HepG2 (cell line): ENCODE measurements around the gene RPL41. TPM values are rescaled to one million over a fixed set of nuclear protein-coding genes. Genes with fewer than 3 reads are reported as not detected.
A peak's percentile ranks its signal among the peaks of the same experiment; 100 is the strongest.

Source experiments
- ATAC-seq: fragments of 200-7000 bp; cut with Tn5 transposase; 3 replicates; pipeline ENCODE4 v1.9.1; 2020; ENCODE audit warnings: mild to moderate bottlenecking, moderate library complexity
- BruUV-seq: library from RNA; stranded (reverse); fragments of 400-500 nt; replicated peaks from 2 replicates; lab custom pipeline; 2021; lab: Mats Ljungman, UMichigan
- CTCF ChIA-PET: fragments of 300-600 bp; formaldehyde crosslinking; extraction: SDS; loops from one replicate; lab custom pipeline; 2021; ENCODE audit warnings: low total read pairs, inconsistent platforms, low intra/inter-chr PET ratio; lab: Yijun Ruan, JAX
- POLR2A ChIA-PET: fragments of 350-600 bp; sonication (Branson Sonifier 250); formaldehyde crosslinking; loops from one replicate; lab custom pipeline; 2020; ENCODE audit warnings: antibody characterized with exemption, inconsistent platforms; lab: Yijun Ruan, JAX
- DNase-seq: peaks from one replicate; pipeline ENCODE4 v3.0.0-alpha.2; 2015; ENCODE audit warnings: low spot score
- FAIRE-seq: peaks from 3 replicates; lab custom pipeline; 2011; peaks lifted over from hg19 to GRCh38; lab: Jason Lieb, UNC
- H2AFZ ChIP-seq: one replicate; pipeline ENCODE4 v1.6.1; 2011; ENCODE audit warnings: low read length, inconsistent platforms
- H3K27ac ChIP-seq: fragments of 300-600 bp; 3 replicates; pipeline ENCODE4 v1.8.0; 2011; ENCODE audit warnings: mixed run types, mild to moderate bottlenecking, mixed read lengths, low read length, inconsistent platforms; ENCODE audit not compliant: insufficient read depth; ENCODE audit errors: extremely low read length
- H3K27me3 ChIP-seq, 2 experiments: fragments of 200-600 bp in 1 of 2; 2 replicates in 1 of 2; 3 replicates in 1 of 2; pipeline versions ENCODE4 v1.6.0 to v1.8.0; 2011; ENCODE audit warnings: low read length in 2 of 2, mild to moderate bottlenecking in 2 of 2, moderate library complexity in 2 of 2, inconsistent platforms in 1 of 2; ENCODE audit not compliant: insufficient read depth in 2 of 2, control insufficient read depth in 1 of 2
- H3K36me3 ChIP-seq, 2 experiments: fragments of 200-600 bp in 1 of 2; replicated peaks in 1 of 2; 2 replicates in 1 of 2; 3 replicates in 1 of 2; pipeline versions ENCODE4 v1.5.1 to v1.8.0; 2011; ENCODE audit warnings: low read length in 2 of 2, inconsistent platforms in 1 of 2; ENCODE audit not compliant: insufficient read depth in 2 of 2, control insufficient read depth in 1 of 2
- H3K4me1 ChIP-seq: 2 replicates; pipeline ENCODE4 v1.5.1; 2012; ENCODE audit warnings: low read length, inconsistent platforms; ENCODE audit not compliant: insufficient read depth
- H3K4me2 ChIP-seq: 2 replicates; pipeline ENCODE4 v1.6.0; 2011; ENCODE audit warnings: low read depth, low read length, inconsistent platforms
- H3K4me3 ChIP-seq, 3 experiments: fragments of 200-600 bp in 1 of 3; sonication (generic), shearing (Covaris generic) in 1 of 3; replicated peaks in 1 of 3; 2 replicates each; pipeline ENCODE4 v1.5.1; 2011 to 2016; ENCODE audit warnings: low read length in 3 of 3, inconsistent platforms in 2 of 3, low read depth in 2 of 3, mild to moderate bottlenecking in 2 of 3, control low read depth in 1 of 3, mixed read lengths in 1 of 3; ENCODE audit not compliant: insufficient read depth in 1 of 3
- H3K79me2 ChIP-seq: one replicate; pipeline ENCODE4 v1.6.1; 2011; ENCODE audit warnings: low read length, inconsistent platforms; ENCODE audit not compliant: insufficient read depth
- H3K9ac ChIP-seq: 2 replicates; pipeline ENCODE4 v1.6.0; 2011; ENCODE audit warnings: mild to moderate bottlenecking, low read depth, low read length, inconsistent platforms; ENCODE audit not compliant: insufficient read depth
- H3K9me3 ChIP-seq: 2 replicates; pipeline ENCODE4 v1.5.1; 2012; ENCODE audit warnings: mild to moderate bottlenecking, low read length
- H4K20me1 ChIP-seq: 2 replicates; pipeline ENCODE4 v1.6.0; 2011; ENCODE audit warnings: inconsistent platforms, mild to moderate bottlenecking, low read length, moderate library complexity; ENCODE audit not compliant: insufficient read depth
- AHDC1 ChIP-seq: sonication (generic); formaldehyde crosslinking; IDR thresholded peaks from 2 replicates; pipeline ENCODE4 v1.5.1; 2020; ENCODE audit warnings: mild to moderate bottlenecking, missing genetic modification reagents, borderline replicate concordance
- BCLAF1 ChIP-seq: fragments of 450-650 bp; IDR thresholded peaks from 2 replicates; pipeline ENCODE4 v1.6.1; 2017; ENCODE audit warnings: mild to moderate bottlenecking
- HOMEZ ChIP-seq: IDR thresholded peaks from 2 replicates; pipeline ENCODE4 v1.6.1; 2016; ENCODE audit warnings: low read depth
- PRDM10 ChIP-seq: sonication (generic); formaldehyde crosslinking; IDR thresholded peaks from 2 replicates; pipeline ENCODE4 v1.4.0; 2020; ENCODE audit warnings: low read depth, missing genetic modification reagents
- ZNF343 ChIP-seq: sonication (generic); formaldehyde crosslinking; IDR thresholded peaks from 2 replicates; pipeline ENCODE4 v1.4.0; 2020; ENCODE audit warnings: mild to moderate bottlenecking, missing genetic modification reagents
- WGBS: methylation state at CpG from one replicate; pipeline ENCODE4 v1.1.6; 2017; ENCODE audit warnings: low lambda C conversion rate; 5-methylcytosine and 5-hydroxymethylcytosine counted together
- in situ Hi-C: cut with HindIII; loops from 2 replicates; pipeline ENCODE4 v1.10.0; 2017; ENCODE audit warnings: low pct_unique_long_range_greater_than_20kb; ENCODE audit not compliant: extremely low pct_ligation_motif_present
- intact Hi-C: fragments of 100-400 bp; cut with micrococcal nuclease; formaldehyde crosslinking; loops from one replicate; pipeline ENCODE4 v1.10.0; 2022; ENCODE audit not compliant: unreplicated experiment
- polyA plus RNA-seq, 8 experiments: library from polyadenylated mRNA; depleted of rRNA in 3 of 8; stranded (reverse) in 7 of 8; unstranded in 1 of 8; fragments of >200 nt; fragmentation: Illumina TruSeq in 4 of 8; extraction: Trizol in 4 of 8; gene quantifications; 2 replicates each; pipeline versions ENCODE4 v1.2.1 to v1.2.3, GENCODE V29; 2011 to 2016; ENCODE audit warnings: low read depth in 4 of 8, missing spikeins in 1 of 8, mixed read lengths in 1 of 8; ENCODE audit not compliant: insufficient read depth in 1 of 8
- total RNA-seq, 5 experiments: library from RNA; depleted of rRNA; stranded (reverse); fragments of >200 nt; fragmentation: Illumina TruSeq; extraction: Trizol; gene quantifications; 2 replicates each; pipeline ENCODE4 v1.2.3, GENCODE V29; 2016; ENCODE audit warnings: low read depth in 1 of 5

RPL41 gene
- total and polyA plus RNA-seq, 2 of the 13 experiments (the other 11 are each of a cell fraction or from before 2014, with no cell fraction given), result 4,012 to 7,670 TPM

GRCh38 chr12:56081393-56082347 lies 34.8 kb upstream of the RPL41 start (continued):
- TF ChIP-seq HOMEZ (CRISPR knock-in tag) (peak; percentile 88), BCLAF1 (no peak)

- no peak for ATAC-seq
- H3K4me3 ChIP-seq, result peak overlapping the region; percentile 44 to 96 (median 91)
- H3K4me1 ChIP-seq, result peaks cover 62% of the 10 kb centered on the region
- intact Hi-C loops, result no loop called here
- FAIRE-seq, result peak; percentile 56
- no peaks in the 10 kb centered on the region; a peak in 1 of 5 replicates for H3K27me3 ChIP-seq
- peak overlapping the region; percentile 99 for H3K27ac ChIP-seq
- H3K9ac ChIP-seq, result peak overlapping the region; percentile 96
- no TSS peak for BruUV-seq
- ChIA-PET CTCF (no interaction called here), POLR2A (interaction anchor here (0.7 to 10.2 kb wide), 24 partner anchors 9 to 554 kb away, joined by 3 to 279 read pairs (median 8); partner anchors contain the start of genes ANKRD52, COQ10A, DNAJC14 and ESYT1)
- H3K79me2 ChIP-seq, result peaks cover 38% of the 10 kb centered on the region
- no peak for DNase-seq
- peaks cover 14% of the 10 kb centered on the region for H4K20me1 ChIP-seq
- WGBS, result 21% methylated on average over 2 of the region's 2 CpGs
- H3K36me3 ChIP-seq, result peaks cover 21 to 39% of the 10 kb centered on the region in 2 experiments
- no peak overlapping the region for H2AFZ ChIP-seq
- H3K9me3 ChIP-seq, result no peaks in the 10 kb centered on the region
- in situ Hi-C loops, result no loop called here
- peak overlapping the region; percentile 98 for H3K4me2 ChIP-seq
- TF ChIP-seq PRDM10 (CRISPR knock-in tag), result peak; percentile 13; the same call in 1 of the 2 replicates
- TF ChIP-seq ZNF343, result no peak
- TF ChIP-seq AHDC1 (CRISPR knock-in tag), result 0 out of 2 replicates have a peak, but pooled peaks have one; percentile 44
These were observed 34.1 kb upstream of the RPL41 start for GRCh38 chr12:56082382-56082781.
